Lower leg skin (tissue), 3 donors: ENCODE results near the gene SLC25A29.

Source experiments
- POLR2A ChIP-seq, 2 donors: fragments of 450-650 bp; IDR thresholded peaks; one replicate each; pipeline ENCODE4 v1.6.1; 2016 to 2017; ENCODE audit warnings: antibody characterized with exemption in 2 of 2, mild to moderate bottlenecking in 1 of 2, moderate library complexity in 1 of 2
- TF ChIP-seq, protein P1 (sequence below), 3 donors: fragments of 450-650 bp; IDR thresholded peaks; one replicate each; pipeline ENCODE4 v1.5.1; 2016; ENCODE audit warnings: antibody characterized with exemption in 3 of 3, mild to moderate bottlenecking in 3 of 3, moderate library complexity in 2 of 3

GRCh38 chr14:100303925-100304324 is 2.3 kb downstream of the SLC25A29 start:
- no peak for TF ChIP-seq POLR2A (IDR thresholded peaks at IDR 0.05)
- TF ChIP-seq, protein P1, sequence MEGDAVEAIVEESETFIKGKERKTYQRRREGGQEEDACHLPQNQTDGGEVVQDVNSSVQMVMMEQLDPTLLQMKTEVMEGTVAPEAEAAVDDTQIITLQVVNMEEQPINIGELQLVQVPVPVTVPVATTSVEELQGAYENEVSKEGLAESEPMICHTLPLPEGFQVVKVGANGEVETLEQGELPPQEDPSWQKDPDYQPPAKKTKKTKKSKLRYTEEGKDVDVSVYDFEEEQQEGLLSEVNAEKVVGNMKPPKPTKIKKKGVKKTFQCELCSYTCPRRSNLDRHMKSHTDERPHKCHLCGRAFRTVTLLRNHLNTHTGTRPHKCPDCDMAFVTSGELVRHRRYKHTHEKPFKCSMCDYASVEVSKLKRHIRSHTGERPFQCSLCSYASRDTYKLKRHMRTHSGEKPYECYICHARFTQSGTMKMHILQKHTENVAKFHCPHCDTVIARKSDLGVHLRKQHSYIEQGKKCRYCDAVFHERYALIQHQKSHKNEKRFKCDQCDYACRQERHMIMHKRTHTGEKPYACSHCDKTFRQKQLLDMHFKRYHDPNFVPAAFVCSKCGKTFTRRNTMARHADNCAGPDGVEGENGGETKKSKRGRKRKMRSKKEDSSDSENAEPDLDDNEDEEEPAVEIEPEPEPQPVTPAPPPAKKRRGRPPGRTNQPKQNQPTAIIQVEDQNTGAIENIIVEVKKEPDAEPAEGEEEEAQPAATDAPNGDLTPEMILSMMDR (IDR thresholded peaks at IDR 0.05) = no peak
